ENCODE measurements around the gene S100A14. TPM values are rescaled to one million over a fixed set of nuclear protein-coding genes. Genes with fewer than 3 reads are reported as not detected.
"Not testable (repeated sequence)": the region's sequence is repeated elsewhere in the genome, so short reads cannot be mapped to it uniquely, and the experiment has no call there.

The S100A14 gene
- total and polyA plus RNA-seq, 4 donors: 1.7 to 4.4 (median 3.3) TPM

- no peak for DNase-seq (ENCODE audit: low spot score)
- Histone ChIP-seq H3K9ac (ENCODE audit: low read depth in 1 of 2, low read length in 2 of 2) (no peak overlapping the region), H3K4me1 (ENCODE audit: control insufficient read depth in 4 of 4, insufficient read depth in 4 of 4, low read length in 3 of 4) (no peaks in the 10 kb centered on the region), H3K4me3 (ENCODE audit: low read depth in 1 of 3, low read length in 3 of 3) (no peak overlapping the region), H3K27ac (ENCODE audit: low read depth in 1 of 2, low read length in 2 of 2) (no peak overlapping the region), H3K9me3 (ENCODE audit: control insufficient read depth in 4 of 4, low read length in 3 of 4) (no peaks in the 10 kb centered on the region), H3K27me3 (ENCODE audit: control insufficient read depth in 4 of 4, insufficient read depth in 4 of 4, low read length in 3 of 4) (no peaks in the 10 kb centered on the region), H3K36me3 (ENCODE audit: control insufficient read depth in 4 of 4, insufficient read depth in 3 of 4, low read depth in 1 of 4, low read length in 3 of 4) (no peaks in the 10 kb centered on the region)
- 89% methylated on average over 2 of the region's 2 CpGs for WGBS
- no peak for TF ChIP-seq HNF4G (IDR thresholded peaks at IDR 0.05)
- TF ChIP-seq FOXA1 (IDR thresholded peaks at IDR 0.05): no peak
- no peak for TF ChIP-seq HNF4A (conservative IDR thresholded peaks at IDR 0.05)
- TF ChIP-seq, protein P1, sequence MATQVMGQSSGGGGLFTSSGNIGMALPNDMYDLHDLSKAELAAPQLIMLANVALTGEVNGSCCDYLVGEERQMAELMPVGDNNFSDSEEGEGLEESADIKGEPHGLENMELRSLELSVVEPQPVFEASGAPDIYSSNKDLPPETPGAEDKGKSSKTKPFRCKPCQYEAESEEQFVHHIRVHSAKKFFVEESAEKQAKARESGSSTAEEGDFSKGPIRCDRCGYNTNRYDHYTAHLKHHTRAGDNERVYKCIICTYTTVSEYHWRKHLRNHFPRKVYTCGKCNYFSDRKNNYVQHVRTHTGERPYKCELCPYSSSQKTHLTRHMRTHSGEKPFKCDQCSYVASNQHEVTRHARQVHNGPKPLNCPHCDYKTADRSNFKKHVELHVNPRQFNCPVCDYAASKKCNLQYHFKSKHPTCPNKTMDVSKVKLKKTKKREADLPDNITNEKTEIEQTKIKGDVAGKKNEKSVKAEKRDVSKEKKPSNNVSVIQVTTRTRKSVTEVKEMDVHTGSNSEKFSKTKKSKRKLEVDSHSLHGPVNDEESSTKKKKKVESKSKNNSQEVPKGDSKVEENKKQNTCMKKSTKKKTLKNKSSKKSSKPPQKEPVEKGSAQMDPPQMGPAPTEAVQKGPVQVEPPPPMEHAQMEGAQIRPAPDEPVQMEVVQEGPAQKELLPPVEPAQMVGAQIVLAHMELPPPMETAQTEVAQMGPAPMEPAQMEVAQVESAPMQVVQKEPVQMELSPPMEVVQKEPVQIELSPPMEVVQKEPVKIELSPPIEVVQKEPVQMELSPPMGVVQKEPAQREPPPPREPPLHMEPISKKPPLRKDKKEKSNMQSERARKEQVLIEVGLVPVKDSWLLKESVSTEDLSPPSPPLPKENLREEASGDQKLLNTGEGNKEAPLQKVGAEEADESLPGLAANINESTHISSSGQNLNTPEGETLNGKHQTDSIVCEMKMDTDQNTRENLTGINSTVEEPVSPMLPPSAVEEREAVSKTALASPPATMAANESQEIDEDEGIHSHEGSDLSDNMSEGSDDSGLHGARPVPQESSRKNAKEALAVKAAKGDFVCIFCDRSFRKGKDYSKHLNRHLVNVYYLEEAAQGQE (IDR thresholded peaks at IDR 0.05): no peak
- no peak for TF ChIP-seq NR2F2 (IDR thresholded peaks at IDR 0.05)
- TF ChIP-seq JUND (IDR thresholded peaks at IDR 0.05): no peak
- TF ChIP-seq FOXA2 (IDR thresholded peaks at IDR 0.05): no peak
- TF ChIP-seq, protein P2, sequence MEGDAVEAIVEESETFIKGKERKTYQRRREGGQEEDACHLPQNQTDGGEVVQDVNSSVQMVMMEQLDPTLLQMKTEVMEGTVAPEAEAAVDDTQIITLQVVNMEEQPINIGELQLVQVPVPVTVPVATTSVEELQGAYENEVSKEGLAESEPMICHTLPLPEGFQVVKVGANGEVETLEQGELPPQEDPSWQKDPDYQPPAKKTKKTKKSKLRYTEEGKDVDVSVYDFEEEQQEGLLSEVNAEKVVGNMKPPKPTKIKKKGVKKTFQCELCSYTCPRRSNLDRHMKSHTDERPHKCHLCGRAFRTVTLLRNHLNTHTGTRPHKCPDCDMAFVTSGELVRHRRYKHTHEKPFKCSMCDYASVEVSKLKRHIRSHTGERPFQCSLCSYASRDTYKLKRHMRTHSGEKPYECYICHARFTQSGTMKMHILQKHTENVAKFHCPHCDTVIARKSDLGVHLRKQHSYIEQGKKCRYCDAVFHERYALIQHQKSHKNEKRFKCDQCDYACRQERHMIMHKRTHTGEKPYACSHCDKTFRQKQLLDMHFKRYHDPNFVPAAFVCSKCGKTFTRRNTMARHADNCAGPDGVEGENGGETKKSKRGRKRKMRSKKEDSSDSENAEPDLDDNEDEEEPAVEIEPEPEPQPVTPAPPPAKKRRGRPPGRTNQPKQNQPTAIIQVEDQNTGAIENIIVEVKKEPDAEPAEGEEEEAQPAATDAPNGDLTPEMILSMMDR (IDR thresholded peaks at IDR 0.05; ENCODE audit: low read depth, low read length, missing input control): no peak
- no peak for TF ChIP-seq ATF3 (IDR thresholded peaks at IDR 0.05)
- no peak for TF ChIP-seq RAD21 (IDR thresholded peaks at IDR 0.05)
- no peak for TF ChIP-seq TAF1 (conservative IDR thresholded peaks at IDR 0.05)
- no peak for TF ChIP-seq ZBTB33 (IDR thresholded peaks at IDR 0.05)
- no peak for TF ChIP-seq EGR1 (IDR thresholded peaks at IDR 0.05; ENCODE audit: low read depth in 2 of 2)
Observed at GRCh38 chr1:153588482-153588881, 27.6 kb downstream of the S100A14 start.

DNA sequence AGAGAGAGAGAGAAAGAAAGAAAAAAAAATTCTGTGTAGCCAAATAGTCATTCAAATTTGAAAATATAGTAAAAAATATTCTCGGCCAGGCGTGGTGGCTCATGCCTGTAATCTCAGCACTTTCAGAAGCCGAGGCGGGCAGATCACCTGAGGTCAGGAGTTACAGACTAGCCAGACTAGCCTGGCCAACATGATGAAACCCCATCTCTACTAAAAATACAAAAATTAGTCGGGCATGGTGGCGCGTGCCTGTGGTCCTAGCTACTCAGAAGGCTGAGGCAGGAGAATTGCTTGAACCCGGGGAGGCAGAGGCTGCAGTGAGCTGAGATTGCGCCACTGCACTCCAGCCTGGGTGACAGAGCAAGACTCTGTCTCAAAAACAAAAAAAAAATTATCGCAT lies 28.1 kb downstream of the S100A14 start:
- not testable (repeated sequence) for H3K36me3 ChIP-seq (ENCODE audit: control insufficient read depth in 4 of 4, insufficient read depth in 3 of 4, low read depth in 1 of 4, low read length in 3 of 4); H3K27ac ChIP-seq (ENCODE audit: low read depth in 1 of 2, low read length in 2 of 2); H3K9ac ChIP-seq (ENCODE audit: low read depth in 1 of 2, low read length in 2 of 2); DNase-seq (ENCODE audit: low spot score); H3K4me1 ChIP-seq (ENCODE audit: control insufficient read depth in 4 of 4, insufficient read depth in 4 of 4, low read length in 3 of 4); H3K9me3 ChIP-seq (ENCODE audit: control insufficient read depth in 4 of 4, low read length in 3 of 4); H3K4me3 ChIP-seq (ENCODE audit: low read depth in 1 of 3, low read length in 3 of 3); H3K27me3 ChIP-seq (ENCODE audit: control insufficient read depth in 4 of 4, insufficient read depth in 4 of 4, low read length in 3 of 4)
- WGBS: 94% methylated on average over 10 of the region's 10 CpGs
